GM23338 (cell line): ENCODE results near the gene ATP1B2. TPM values are rescaled to one million over a fixed set of nuclear protein-coding genes. Genes with fewer than 3 reads are reported as not detected.
"Not testable (repeated sequence)": the region's sequence is repeated elsewhere in the genome, so short reads cannot be mapped to it uniquely, and the experiment has no call there.

Source experiments
- ATAC-seq: fragments of 200-7000 bp; cut with Tn5 transposase; 3 replicates; pipeline ENCODE4 v1.9.1; 2020
- DNase-seq: peaks from one replicate; pipeline ENCODE4 v3.0.0-alpha.2; 2015; ENCODE audit warnings: low spot score
- H2AFZ ChIP-seq: fragments of 200-600 bp; sonication (generic); 2 replicates; pipeline ENCODE4 v1.8.0; 2016; ENCODE audit warnings: antibody characterized with exemption, mild to moderate bottlenecking, moderate library complexity
- H3F3A ChIP-seq: fragments of 200-600 bp; sonication (generic); replicated peaks from 2 replicates; pipeline ENCODE4 v1.8.0; 2017; ENCODE audit warnings: antibody characterized with exemption, mixed run types, low read depth
- H3K27ac ChIP-seq: fragments of 200-600 bp; sonication (generic); 2 replicates; pipeline ENCODE4 v1.6.1; 2016; ENCODE audit warnings: low read depth
- H3K27me3 ChIP-seq: fragments of 200-600 bp; sonication (generic); 2 replicates; pipeline ENCODE4 v1.8.0; 2016; ENCODE audit warnings: mild to moderate bottlenecking, mixed run types, moderate library complexity; ENCODE audit not compliant: insufficient read depth
- H3K36me3 ChIP-seq: fragments of 200-600 bp; sonication (generic); 2 replicates; pipeline ENCODE4 v1.8.0; 2016; ENCODE audit warnings: mild to moderate bottlenecking; ENCODE audit not compliant: insufficient read depth
- H3K4me1 ChIP-seq: fragments of 200-600 bp; sonication (generic); 2 replicates; pipeline ENCODE4 v1.8.0; 2016; ENCODE audit warnings: mild to moderate bottlenecking, moderate library complexity; ENCODE audit not compliant: insufficient read depth
- H3K4me2 ChIP-seq: fragments of 200-600 bp; sonication (generic); 2 replicates; pipeline ENCODE4 v1.7.1; 2017; ENCODE audit warnings: mixed run types
- H3K4me3 ChIP-seq: fragments of 200-600 bp; sonication (generic); 2 replicates; pipeline ENCODE4 v1.6.1; 2016; ENCODE audit warnings: mixed run types
- H3K79me2 ChIP-seq: fragments of 200-600 bp; sonication (generic); replicated peaks from 2 replicates; pipeline ENCODE4 v1.8.0; 2017; ENCODE audit warnings: mild to moderate bottlenecking; ENCODE audit not compliant: insufficient read depth
- H3K9me2 ChIP-seq: fragments of 200-600 bp; sonication (generic); 2 replicates; pipeline ENCODE4 v1.8.0; 2017; ENCODE audit not compliant: insufficient read depth
- H4K20me1 ChIP-seq: fragments of 200-600 bp; sonication (generic); replicated peaks from 2 replicates; pipeline ENCODE4 v1.8.0; 2017; ENCODE audit warnings: mild to moderate bottlenecking; ENCODE audit not compliant: insufficient read depth
- H3K27ac Mint-ChIP-seq: 2 replicates; pipeline ENCODE4 v1.8.0; 2020; ENCODE audit warnings: inconsistent platforms, mild to moderate bottlenecking, moderate library complexity, mixed read lengths
- H3K27me3 Mint-ChIP-seq: 3 replicates; pipeline ENCODE4 v1.8.0; 2022; ENCODE audit warnings: low read depth, mild to moderate bottlenecking, moderate library complexity, mixed read lengths, inconsistent platforms; ENCODE audit not compliant: insufficient read depth, poor library complexity
- H3K36me3 Mint-ChIP-seq: 3 replicates; pipeline ENCODE4 v1.8.0; 2021; ENCODE audit warnings: low read depth, mild to moderate bottlenecking, inconsistent platforms, moderate library complexity, mixed read lengths
- H3K4me1 Mint-ChIP-seq: 3 replicates; pipeline ENCODE4 v1.8.0; 2020; ENCODE audit warnings: mild to moderate bottlenecking, inconsistent platforms, mixed read lengths
- H3K4me3 Mint-ChIP-seq: 3 replicates; pipeline ENCODE4 v1.8.0; 2021; ENCODE audit warnings: moderate library complexity, mild to moderate bottlenecking, inconsistent platforms, mixed read lengths
- H3K9me3 Mint-ChIP-seq: 3 replicates; pipeline ENCODE4 v1.8.0; 2020; ENCODE audit warnings: moderate library complexity, mild to moderate bottlenecking, inconsistent platforms, mixed read lengths
- CREB1 ChIP-seq: fragments of 250-450 bp; sonication (Bioruptor Pico); IDR thresholded peaks from 2 replicates; pipeline ENCODE4 v1.5.0; 2020; ENCODE audit warnings: low read depth, mild to moderate bottlenecking, moderate library complexity
- ETS1 ChIP-seq: IDR thresholded peaks from 2 replicates; pipeline ENCODE4 v1.6.1; 2016; ENCODE audit warnings: antibody characterized with exemption
- EZH2 ChIP-seq: fragments of 200-600 bp; sonication (generic); IDR thresholded peaks from one replicate; pipeline ENCODE4 v1.8.0; 2017; ENCODE audit warnings: antibody characterized with exemption, mild to moderate bottlenecking, low read depth; ENCODE audit not compliant: unreplicated experiment
- EZH2phosphoT487 ChIP-seq: fragments of 200-600 bp; sonication (generic); IDR thresholded peaks from one replicate; pipeline ENCODE4 v1.8.1; 2018; ENCODE audit warnings: antibody characterized with exemption; ENCODE audit not compliant: unreplicated experiment
- JUNB ChIP-seq: IDR thresholded peaks from one replicate; pipeline ENCODE4 v1.6.1; 2016; ENCODE audit warnings: antibody characterized with exemption; ENCODE audit not compliant: unreplicated experiment
- NANOG ChIP-seq: IDR thresholded peaks from 2 replicates; pipeline ENCODE4 v1.6.1; 2016; ENCODE audit warnings: antibody characterized with exemption, borderline replicate concordance
- POLR2AphosphoS5 ChIP-seq: IDR thresholded peaks from 2 replicates; pipeline ENCODE4 v1.6.1; 2016; ENCODE audit warnings: antibody characterized with exemption, low read depth
- REST ChIP-seq: IDR thresholded peaks from one replicate; pipeline ENCODE4 v1.6.1; 2018; ENCODE audit warnings: antibody characterized with exemption; ENCODE audit not compliant: unreplicated experiment
- STAT1 ChIP-seq: IDR thresholded peaks from one replicate; pipeline ENCODE4 v1.6.1; 2016; ENCODE audit warnings: antibody characterized with exemption; ENCODE audit not compliant: unreplicated experiment
- ZNF114 ChIP-seq: fragments of 250-450 bp; sonication (Bioruptor Pico); IDR thresholded peaks from 2 replicates; pipeline ENCODE4 v1.5.0; 2020; ENCODE audit warnings: mild to moderate bottlenecking, moderate library complexity
- ZNF331 ChIP-seq: fragments of 250-450 bp; sonication (Bioruptor Pico); IDR thresholded peaks from 2 replicates; pipeline ENCODE4 v1.5.0; 2020; ENCODE audit warnings: low read depth, mild to moderate bottlenecking, moderate library complexity
- ZNF462 ChIP-seq: fragments of 250-450 bp; sonication (Bioruptor Pico); IDR thresholded peaks from 2 replicates; pipeline ENCODE4 v1.5.0; 2020; ENCODE audit warnings: mild to moderate bottlenecking, moderate library complexity
- polyA plus RNA-seq: library from polyadenylated mRNA; unstranded; fragments of >200 nt; fragmentation: Nextera tagmentation; extraction: Ambion mirVana; gene quantifications from 2 replicates; pipeline ENCODE4 v1.2.1, GENCODE V29; 2016
- total RNA-seq: library from RNA; depleted of rRNA; stranded (reverse); fragments of >200 nt; shearing (Covaris generic); gene quantifications from 2 replicates; pipeline ENCODE4 v1.2.3, GENCODE V29; 2014

Gene ATP1B2
- total and polyA plus RNA-seq, 2 experiments from 2014 or later: 14.9 to 33.1 TPM

GRCh38 chr17:7625749-7626148 is 25.0 kb upstream of the ATP1B2 start:
- DNase-seq, H3K36me3 ChIP-seq, H3K4me1 Mint-ChIP-seq, ATAC-seq, H2AFZ ChIP-seq, H3K9me2 ChIP-seq, H3K79me2 ChIP-seq, H4K20me1 ChIP-seq, H3K9me3 Mint-ChIP-seq, H3K27me3 ChIP-seq, H3K4me2 ChIP-seq, H3K4me1 ChIP-seq, H3K4me3 ChIP-seq, H3K27ac Mint-ChIP-seq, H3K27ac ChIP-seq: not testable (repeated sequence)
- H3F3A ChIP-seq: peaks cover 11% of the 10 kb centered on the region; the same call in 1 of the 2 replicates
- 0 out of 3 replicates have a peak overlapping the region, but pooled peaks have one; percentile 12 for H3K4me3 Mint-ChIP-seq
- H3K27me3 Mint-ChIP-seq: peaks cover 13% of the 10 kb centered on the region
- H3K36me3 Mint-ChIP-seq: peaks cover 13% of the 10 kb centered on the region; the same call in 2 of the 3 replicates

- H3K36me3 Mint-ChIP-seq: peaks cover 13% of the 10 kb centered on the region; the same call in 2 of the 3 replicates
- H3K9me3 Mint-ChIP-seq: no peaks in the 10 kb centered on the region
- H2AFZ ChIP-seq: no peak overlapping the region
- 0 out of 2 replicates have a peak overlapping the region, but pooled peaks have one; percentile 53 for H3K27ac Mint-ChIP-seq
- H3K4me1 ChIP-seq: peaks cover 7% of the 10 kb centered on the region
- no peaks in the 10 kb centered on the region for H3K27me3 ChIP-seq
- peaks cover 11% of the 10 kb centered on the region; the same call in 1 of the 2 replicates for H3F3A ChIP-seq
- peak overlapping the region; percentile 90 for H3K4me3 Mint-ChIP-seq
- H3K36me3 ChIP-seq: no peaks in the 10 kb centered on the region
- H3K79me2 ChIP-seq: peaks cover 4% of the 10 kb centered on the region; the same call in 1 of the 2 replicates
- peaks cover 9% of the 10 kb centered on the region for H3K4me1 Mint-ChIP-seq
- no peak overlapping the region for H3K27ac ChIP-seq
- peaks cover 13% of the 10 kb centered on the region for H3K27me3 Mint-ChIP-seq
- H4K20me1 ChIP-seq: no peaks in the 10 kb centered on the region
- DNase-seq (no peak), ATAC-seq (no peak)
- H3K9me2 ChIP-seq: no peaks in the 10 kb centered on the region
- peak overlapping the region; percentile 97; the same call in 1 of the 2 replicates for H3K4me3 ChIP-seq
- H3K4me2 ChIP-seq: peak overlapping the region; percentile 90
- TF ChIP-seq STAT1: no peak
- TF ChIP-seq POLR2AphosphoS5: no peak
- no peak for TF ChIP-seq ETS1
- no peak for TF ChIP-seq ZNF114 (CRISPR knock-in tag)
- no peak for TF ChIP-seq EZH2
- TF ChIP-seq CREB1 (CRISPR knock-in tag): no peak
- TF ChIP-seq ZNF462 (CRISPR knock-in tag): no peak
- TF ChIP-seq REST: no peak
- TF ChIP-seq NANOG: no peak
- TF ChIP-seq ZNF331 (CRISPR knock-in tag): no peak
- no peak for TF ChIP-seq EZH2phosphoT487
- TF ChIP-seq JUNB: no peak
Measured at GRCh38 chr17:7626307-7626706, 24.4 kb upstream of the ATP1B2 start.
